Suprapubic skin (tissue), 4 donors: ENCODE results near the gene ANKS4B.

Experiments
- POLR2A ChIP-seq, 2 donors: fragments of 450-650 bp; IDR thresholded peaks; one replicate each; pipeline ENCODE4 v1.6.1; 2017; ENCODE audit warnings: antibody characterized with exemption in 2 of 2, mild to moderate bottlenecking in 2 of 2, moderate library complexity in 2 of 2
- POLR2AphosphoS5 ChIP-seq, 3 donors: sonication (generic); formaldehyde crosslinking; IDR thresholded peaks; one replicate each; pipeline ENCODE4 v1.6.1; 2017; ENCODE audit warnings: antibody characterized with exemption in 3 of 3
- TF ChIP-seq, protein P1 (sequence below), 2 donors: fragments of 200-600 bp in 1 of 2; fragments of 450-650 bp in 1 of 2; sonication (generic) in 1 of 2; IDR thresholded peaks; one replicate each; pipeline ENCODE4 v1.5.1; 2016 to 2019; ENCODE audit warnings: antibody characterized with exemption in 2 of 2, mild to moderate bottlenecking in 1 of 2, moderate library complexity in 1 of 2

DNA sequence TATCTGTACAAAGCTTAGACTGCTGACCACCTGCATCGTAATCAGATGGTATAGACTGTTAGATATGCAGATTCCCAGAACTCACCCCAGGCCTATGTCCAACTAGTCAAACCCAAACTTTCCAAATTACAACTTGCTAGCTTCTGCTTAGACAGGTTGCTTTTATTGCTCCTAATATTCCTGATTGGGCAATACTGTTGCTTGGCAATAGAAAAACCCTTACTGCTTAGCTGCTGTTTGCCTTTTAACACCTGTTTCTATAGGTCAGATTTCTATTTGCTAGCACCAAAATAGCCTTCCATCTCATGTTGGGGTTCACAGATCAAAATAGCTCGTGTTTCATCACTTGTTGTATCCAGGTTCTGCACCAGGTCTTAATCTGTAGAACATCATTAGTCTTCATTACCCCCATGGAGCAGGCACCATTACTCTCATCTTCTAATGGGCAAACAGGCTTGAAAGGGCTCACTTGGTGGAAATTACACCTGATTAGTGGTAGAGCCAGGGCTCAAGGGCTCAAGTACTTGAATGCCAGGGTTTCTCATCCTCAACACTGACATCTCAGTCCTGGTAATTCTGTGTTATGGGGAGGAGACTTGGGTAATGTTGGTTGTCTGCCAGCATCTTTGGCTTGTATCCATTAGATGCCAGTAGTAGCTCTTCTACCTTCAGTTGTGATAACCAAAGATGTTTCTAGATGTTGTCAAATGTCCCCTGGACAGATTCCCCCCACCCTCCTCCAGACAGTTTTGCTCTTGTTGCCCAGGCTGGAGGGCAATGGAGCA, 24.9 kb upstream of the ANKS4B start:
- TF ChIP-seq POLR2A (IDR thresholded peaks at IDR 0.05) (no peak), POLR2AphosphoS5 (IDR thresholded peaks at IDR 0.05) (no peak)
- TF ChIP-seq, protein P1, sequence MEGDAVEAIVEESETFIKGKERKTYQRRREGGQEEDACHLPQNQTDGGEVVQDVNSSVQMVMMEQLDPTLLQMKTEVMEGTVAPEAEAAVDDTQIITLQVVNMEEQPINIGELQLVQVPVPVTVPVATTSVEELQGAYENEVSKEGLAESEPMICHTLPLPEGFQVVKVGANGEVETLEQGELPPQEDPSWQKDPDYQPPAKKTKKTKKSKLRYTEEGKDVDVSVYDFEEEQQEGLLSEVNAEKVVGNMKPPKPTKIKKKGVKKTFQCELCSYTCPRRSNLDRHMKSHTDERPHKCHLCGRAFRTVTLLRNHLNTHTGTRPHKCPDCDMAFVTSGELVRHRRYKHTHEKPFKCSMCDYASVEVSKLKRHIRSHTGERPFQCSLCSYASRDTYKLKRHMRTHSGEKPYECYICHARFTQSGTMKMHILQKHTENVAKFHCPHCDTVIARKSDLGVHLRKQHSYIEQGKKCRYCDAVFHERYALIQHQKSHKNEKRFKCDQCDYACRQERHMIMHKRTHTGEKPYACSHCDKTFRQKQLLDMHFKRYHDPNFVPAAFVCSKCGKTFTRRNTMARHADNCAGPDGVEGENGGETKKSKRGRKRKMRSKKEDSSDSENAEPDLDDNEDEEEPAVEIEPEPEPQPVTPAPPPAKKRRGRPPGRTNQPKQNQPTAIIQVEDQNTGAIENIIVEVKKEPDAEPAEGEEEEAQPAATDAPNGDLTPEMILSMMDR (IDR thresholded peaks at IDR 0.05) = no peak
